ENCODE results near the gene EXOSC9. TPM values are rescaled to one million over a fixed set of nuclear protein-coding genes. Genes with fewer than 3 reads are reported as not detected.

EXOSC9 gene
- total RNA-seq, 2 experiments from 2014 or later: 58.4 to 66.0 TPM

- intact Hi-C loops (cut with micrococcal nuclease; ENCODE audit: unreplicated experiment): loop anchor here (5.0 to 10.0 kb wide), 3 partner anchors 330 to 1100 kb away; partner anchors contain the start of genes BBS12, BLTP1 and NUDT6
Observed at GRCh38 chr4:121822047-121822446, 20.9 kb downstream of the EXOSC9 start.

GRCh38 chr4:121822796-121823504 is 21.8 kb downstream of the EXOSC9 start:
- H4K20me1 ChIP-seq (ENCODE audit: insufficient read depth, low read length): peaks cover 35% of the 10 kb centered on the region
- intact Hi-C loops (cut with micrococcal nuclease; ENCODE audit: unreplicated experiment): loop anchor here (1.0 to 10.0 kb wide), 4 partner anchors 22 to 1099 kb away; partner anchors contain the start of genes BBS12, BLTP1, EXOSC9 and NUDT6
- peak overlapping the region; percentile 87 for H3K27ac ChIP-seq (ENCODE audit: low read depth, low read length, poor library complexity, severe bottlenecking)
- peak; percentile 74 for DNase-seq (ENCODE audit: low spot score)
- H3K4me2 ChIP-seq (ENCODE audit: low read length): peak overlapping the region; percentile 95
- TF ChIP-seq CTCF (conservative IDR thresholded peaks at IDR 0.05; ENCODE audit: low read length) (peak; percentile 71), EZH2phosphoT487 (IDR thresholded peaks at IDR 0.05; ENCODE audit: borderline replicate concordance, low read depth, low read length) (no peak)
- peaks cover 73% of the 10 kb centered on the region for H3K36me3 ChIP-seq (ENCODE audit: insufficient read depth, low read length)
- no TSS peak for BruUV-seq (replicated peaks)
- peak overlapping the region; percentile 51; the same call in 1 of the 2 replicates for H2AFZ ChIP-seq (ENCODE audit: low read length)
- no peaks in the 10 kb centered on the region for H3K9me2 ChIP-seq (ENCODE audit: insufficient read depth, low read length)
- H3K79me2 ChIP-seq (ENCODE audit: insufficient read depth, low read depth, low read length): peaks cover 55% of the 10 kb centered on the region
- POLR2A ChIA-PET: interaction anchor here (0.6 to 3.7 kb wide), 10 partner anchors 10 to 1056 kb away, joined by 3 to 26 read pairs (median 4); partner anchors contain the start of genes BBS7 and EXOSC9
- no peaks in the 10 kb centered on the region for H3K9me3 ChIP-seq (ENCODE audit: low read length)
- H3K4me3 ChIP-seq (ENCODE audit: low read depth, low read length, poor library complexity, severe bottlenecking): peak overlapping the region; percentile 96
- CTCF ChIA-PET (ENCODE audit: unreplicated experiment): no interaction called here
- H3K4me1 ChIP-seq (ENCODE audit: insufficient read depth, low read length, poor library complexity, severe bottlenecking): peaks cover 52% of the 10 kb centered on the region

More at GRCh38 chr4:121822047-121822446, 20.9 kb downstream of the EXOSC9 start:
- Histone ChIP-seq H3K4me3 (ENCODE audit: low read depth, low read length, poor library complexity, severe bottlenecking) (peak overlapping the region; percentile 96), H2AFZ (ENCODE audit: low read length) (no peak overlapping the region), H3K4me2 (ENCODE audit: low read length) (peak overlapping the region; percentile 95), H3K9me3 (ENCODE audit: low read length) (no peaks in the 10 kb centered on the region), H3K9me2 (ENCODE audit: insufficient read depth, low read length) (no peaks in the 10 kb centered on the region), H3K4me1 (ENCODE audit: insufficient read depth, low read length, poor library complexity, severe bottlenecking) (peaks cover 57% of the 10 kb centered on the region), H4K20me1 (ENCODE audit: insufficient read depth, low read length) (peaks cover 37% of the 10 kb centered on the region), H3K36me3 (ENCODE audit: insufficient read depth, low read length) (peaks cover 73% of the 10 kb centered on the region), H3K79me2 (ENCODE audit: insufficient read depth, low read depth, low read length) (peaks cover 64% of the 10 kb centered on the region), H3K27ac (ENCODE audit: low read depth, low read length, poor library complexity, severe bottlenecking) (peak overlapping the region; percentile 87)
- DNase-seq (ENCODE audit: low spot score): no peak
- no peak for TF ChIP-seq CTCF (conservative IDR thresholded peaks at IDR 0.05; ENCODE audit: low read length)
- TF ChIP-seq EZH2phosphoT487 (IDR thresholded peaks at IDR 0.05; ENCODE audit: borderline replicate concordance, low read depth, low read length): no peak
- ChIA-PET POLR2A (interaction anchor here (0.5 to 3.7 kb wide), 9 partner anchors 9 to 1055 kb away, joined by 3 to 26 read pairs (median 4); partner anchors contain the start of genes BBS7 and EXOSC9), CTCF (ENCODE audit: unreplicated experiment) (no interaction called here)
- BruUV-seq (replicated peaks): no TSS peak

All from OCI-LY7 (cell line).